ENCODE data around the gene ATF7IP2. TPM values are rescaled to one million over a fixed set of nuclear protein-coding genes. Genes with fewer than 3 reads are reported as not detected.

ATF7IP2 gene
- total RNA-seq, 1 donor from 2014 or later: 16.0 TPM

DNA sequence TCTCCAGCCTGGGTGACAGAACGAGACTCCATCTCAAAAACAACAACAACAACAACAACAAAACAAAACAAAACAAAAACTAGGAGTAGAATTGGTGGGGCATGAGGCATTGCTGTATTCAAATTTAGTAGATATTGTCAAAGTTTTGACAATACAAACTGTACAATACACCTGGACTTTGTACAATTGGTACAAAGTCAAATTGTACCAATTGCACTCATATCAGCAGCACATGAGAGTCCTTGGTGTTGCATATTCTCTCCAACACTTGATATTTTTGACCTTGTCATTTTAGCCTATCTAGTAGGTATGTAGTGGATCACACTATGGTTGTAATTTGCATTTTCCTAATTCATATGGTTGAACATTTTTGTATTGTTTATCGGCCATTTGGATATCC is 14.3 kb upstream of the ATF7IP2 start:
- Histone ChIP-seq H3K4me3 (no peak overlapping the region), H3K4me1 (no peaks in the 10 kb centered on the region), H3K27ac (no peak overlapping the region), H3K9me3 (no peaks in the 10 kb centered on the region), H3K27me3 (ENCODE audit: low read depth) (no peaks in the 10 kb centered on the region), H3K36me3 (no peaks in the 10 kb centered on the region)
- TF ChIP-seq, protein P1, sequence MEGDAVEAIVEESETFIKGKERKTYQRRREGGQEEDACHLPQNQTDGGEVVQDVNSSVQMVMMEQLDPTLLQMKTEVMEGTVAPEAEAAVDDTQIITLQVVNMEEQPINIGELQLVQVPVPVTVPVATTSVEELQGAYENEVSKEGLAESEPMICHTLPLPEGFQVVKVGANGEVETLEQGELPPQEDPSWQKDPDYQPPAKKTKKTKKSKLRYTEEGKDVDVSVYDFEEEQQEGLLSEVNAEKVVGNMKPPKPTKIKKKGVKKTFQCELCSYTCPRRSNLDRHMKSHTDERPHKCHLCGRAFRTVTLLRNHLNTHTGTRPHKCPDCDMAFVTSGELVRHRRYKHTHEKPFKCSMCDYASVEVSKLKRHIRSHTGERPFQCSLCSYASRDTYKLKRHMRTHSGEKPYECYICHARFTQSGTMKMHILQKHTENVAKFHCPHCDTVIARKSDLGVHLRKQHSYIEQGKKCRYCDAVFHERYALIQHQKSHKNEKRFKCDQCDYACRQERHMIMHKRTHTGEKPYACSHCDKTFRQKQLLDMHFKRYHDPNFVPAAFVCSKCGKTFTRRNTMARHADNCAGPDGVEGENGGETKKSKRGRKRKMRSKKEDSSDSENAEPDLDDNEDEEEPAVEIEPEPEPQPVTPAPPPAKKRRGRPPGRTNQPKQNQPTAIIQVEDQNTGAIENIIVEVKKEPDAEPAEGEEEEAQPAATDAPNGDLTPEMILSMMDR (IDR thresholded peaks at IDR 0.05): no peak
- ATAC-seq: no peak
- intact Hi-C loops (cut with DNase I): no loop called here
- no peak for DNase-seq

DNA sequence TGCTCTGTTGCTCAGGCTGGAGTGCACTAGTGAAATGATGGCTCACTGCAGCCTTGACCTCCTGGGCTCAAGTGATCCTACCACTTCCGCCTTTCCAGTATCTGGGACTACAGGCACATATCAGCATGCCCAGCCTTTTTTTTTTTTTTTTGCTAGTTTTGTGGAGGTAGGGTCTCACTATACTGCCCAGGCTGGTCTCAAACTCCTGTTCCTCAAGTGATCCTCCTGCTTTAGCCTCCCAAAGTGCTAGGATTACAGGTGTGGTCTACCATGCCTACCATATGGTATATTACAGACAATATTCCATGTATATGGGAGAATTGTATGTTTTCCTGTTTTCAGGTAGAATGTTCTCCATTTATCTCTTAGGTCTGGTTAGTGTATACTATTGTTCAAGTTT is 12.3 kb upstream of the ATF7IP2 start:
- Histone ChIP-seq H3K27me3 (ENCODE audit: low read depth) (no peaks in the 10 kb centered on the region), H3K4me3 (no peak overlapping the region), H3K9me3 (no peaks in the 10 kb centered on the region), H3K27ac (no peak overlapping the region), H3K4me1 (no peaks in the 10 kb centered on the region), H3K36me3 (no peaks in the 10 kb centered on the region)
- TF ChIP-seq, protein P1 (IDR thresholded peaks at IDR 0.05): no peak
- intact Hi-C loops (cut with DNase I): no loop called here
- no peak for DNase-seq
- ATAC-seq: no peak

DNA sequence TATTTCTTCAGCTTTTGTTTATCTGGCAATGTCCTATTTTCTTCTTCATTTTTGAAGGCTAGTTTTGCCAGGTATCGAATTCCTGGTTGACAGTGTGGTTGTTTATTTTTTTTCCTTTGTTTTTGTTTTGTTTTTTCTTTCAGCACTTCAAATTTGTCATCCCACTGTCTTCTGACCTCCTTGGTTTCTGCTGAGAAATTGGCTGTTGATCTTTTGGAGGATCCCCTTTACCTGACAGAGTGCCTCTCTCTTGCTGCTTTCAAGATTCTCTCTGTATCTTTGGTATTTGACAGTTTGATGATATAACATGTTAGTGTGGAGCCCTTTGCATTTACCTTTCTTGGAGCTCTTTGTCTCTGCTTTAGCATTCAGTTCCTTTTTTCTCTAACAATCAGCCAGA is 9.6 kb upstream of the ATF7IP2 start:
- DNase-seq: no peak
- H3K4me3 ChIP-seq: no peak overlapping the region
- TF ChIP-seq, protein P1 (IDR thresholded peaks at IDR 0.05): no peak
- no peaks in the 10 kb centered on the region for H3K9me3 ChIP-seq
- no peaks in the 10 kb centered on the region for H3K4me1 ChIP-seq
- H3K36me3 ChIP-seq: no peaks in the 10 kb centered on the region
- H3K27me3 ChIP-seq (ENCODE audit: low read depth): no peaks in the 10 kb centered on the region
- H3K27ac ChIP-seq: no peak overlapping the region
- ATAC-seq: no peak
- intact Hi-C loops (cut with DNase I): no loop called here

DNA sequence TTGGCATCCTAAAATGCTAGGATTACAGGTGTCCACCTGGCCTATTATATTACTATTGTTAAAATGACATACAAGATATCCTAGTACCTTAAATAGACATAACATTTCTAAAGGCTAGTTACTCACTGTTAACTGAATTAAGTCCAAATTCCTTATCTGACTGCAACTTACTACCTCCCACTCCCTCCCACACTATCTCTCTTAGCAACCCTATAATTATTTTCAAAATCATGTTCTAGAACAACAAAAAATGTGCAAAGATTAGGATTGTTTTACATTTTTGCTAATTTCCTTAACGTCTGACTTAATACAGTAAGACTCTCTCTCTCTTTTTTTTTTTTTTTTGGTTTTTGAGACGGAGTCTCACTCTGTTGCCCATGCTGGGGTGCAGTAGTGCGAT is 2.2 kb upstream of the ATF7IP2 start:
- H3K9me3 ChIP-seq: no peaks in the 10 kb centered on the region
- H3K27me3 ChIP-seq (ENCODE audit: low read depth): no peaks in the 10 kb centered on the region
- H3K27ac ChIP-seq: no peak overlapping the region
- TF ChIP-seq, protein P1 (IDR thresholded peaks at IDR 0.05): no peak
- ATAC-seq (no peak), DNase-seq (no peak)
- H3K4me1 ChIP-seq: peaks cover 7% of the 10 kb centered on the region
- no peak overlapping the region for H3K4me3 ChIP-seq
- intact Hi-C loops (cut with DNase I): no loop called here
- H3K36me3 ChIP-seq: no peaks in the 10 kb centered on the region

DNA sequence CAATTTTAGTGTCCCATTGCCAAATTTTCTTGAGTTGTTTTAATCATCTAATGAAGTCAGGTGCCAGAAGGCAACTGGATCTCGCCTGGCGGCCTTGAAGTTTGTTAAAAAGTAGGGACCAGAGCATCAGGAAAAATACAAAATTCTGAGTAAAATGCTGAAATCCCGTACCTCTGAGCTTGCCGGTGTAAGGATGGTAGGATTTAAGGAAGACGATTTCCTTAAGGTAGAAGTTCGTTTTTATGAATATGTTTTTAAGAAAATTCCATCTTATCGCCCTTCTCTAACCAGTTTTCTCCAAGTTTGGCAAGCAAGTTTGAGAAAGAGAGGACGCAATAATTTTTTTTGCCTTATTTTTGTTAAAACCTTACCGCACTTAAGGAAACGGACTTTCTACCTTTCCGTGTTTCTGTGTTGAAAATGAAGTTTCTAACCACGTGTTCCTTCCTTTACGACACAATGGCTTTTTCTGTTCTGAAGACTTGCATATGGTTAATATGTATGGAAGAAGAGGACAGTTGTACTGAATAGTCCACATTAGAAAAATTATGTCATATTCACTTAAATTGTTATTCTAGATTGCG is 748 bp downstream of the ATF7IP2 start:
- peak overlapping the region; percentile 83 for H3K27ac ChIP-seq

More for the DNA sequence above, 748 bp downstream of the ATF7IP2 start:
- intact Hi-C loops (cut with DNase I): no loop called here
- TF ChIP-seq, protein P1 (IDR thresholded peaks at IDR 0.05): no peak
- no peaks in the 10 kb centered on the region for H3K27me3 ChIP-seq (ENCODE audit: low read depth)
- H3K4me3 ChIP-seq: peak overlapping the region; percentile 66
- H3K4me1 ChIP-seq: peaks cover 7% of the 10 kb centered on the region
- H3K9me3 ChIP-seq: no peaks in the 10 kb centered on the region
- no peak for ATAC-seq
- DNase-seq: no peak
- H3K36me3 ChIP-seq: no peaks in the 10 kb centered on the region
